PFSK-1 (cell line): ENCODE data around the gene LRGUK.

Experiments
- SIN3A ChIP-seq: IDR thresholded peaks from 2 replicates; pipeline ENCODE4 v1.6.1; 2012; ENCODE audit warnings: mild to moderate bottlenecking, low read length, moderate library complexity, borderline replicate concordance; ENCODE audit not compliant: insufficient read depth
- TF ChIP-seq, protein P1 (sequence below), 2 experiments: IDR thresholded peaks; 2 replicates each; pipeline versions ENCODE4 v1.6.1 to v1.8.0; 2011 to 2012; ENCODE audit warnings: low read depth in 2 of 2, low read length in 2 of 2, control low read depth in 1 of 2, inconsistent platforms in 1 of 2, mild to moderate bottlenecking in 1 of 2, moderate library complexity in 1 of 2; ENCODE audit not compliant: insufficient read depth in 1 of 2

- TF ChIP-seq, protein P1, sequence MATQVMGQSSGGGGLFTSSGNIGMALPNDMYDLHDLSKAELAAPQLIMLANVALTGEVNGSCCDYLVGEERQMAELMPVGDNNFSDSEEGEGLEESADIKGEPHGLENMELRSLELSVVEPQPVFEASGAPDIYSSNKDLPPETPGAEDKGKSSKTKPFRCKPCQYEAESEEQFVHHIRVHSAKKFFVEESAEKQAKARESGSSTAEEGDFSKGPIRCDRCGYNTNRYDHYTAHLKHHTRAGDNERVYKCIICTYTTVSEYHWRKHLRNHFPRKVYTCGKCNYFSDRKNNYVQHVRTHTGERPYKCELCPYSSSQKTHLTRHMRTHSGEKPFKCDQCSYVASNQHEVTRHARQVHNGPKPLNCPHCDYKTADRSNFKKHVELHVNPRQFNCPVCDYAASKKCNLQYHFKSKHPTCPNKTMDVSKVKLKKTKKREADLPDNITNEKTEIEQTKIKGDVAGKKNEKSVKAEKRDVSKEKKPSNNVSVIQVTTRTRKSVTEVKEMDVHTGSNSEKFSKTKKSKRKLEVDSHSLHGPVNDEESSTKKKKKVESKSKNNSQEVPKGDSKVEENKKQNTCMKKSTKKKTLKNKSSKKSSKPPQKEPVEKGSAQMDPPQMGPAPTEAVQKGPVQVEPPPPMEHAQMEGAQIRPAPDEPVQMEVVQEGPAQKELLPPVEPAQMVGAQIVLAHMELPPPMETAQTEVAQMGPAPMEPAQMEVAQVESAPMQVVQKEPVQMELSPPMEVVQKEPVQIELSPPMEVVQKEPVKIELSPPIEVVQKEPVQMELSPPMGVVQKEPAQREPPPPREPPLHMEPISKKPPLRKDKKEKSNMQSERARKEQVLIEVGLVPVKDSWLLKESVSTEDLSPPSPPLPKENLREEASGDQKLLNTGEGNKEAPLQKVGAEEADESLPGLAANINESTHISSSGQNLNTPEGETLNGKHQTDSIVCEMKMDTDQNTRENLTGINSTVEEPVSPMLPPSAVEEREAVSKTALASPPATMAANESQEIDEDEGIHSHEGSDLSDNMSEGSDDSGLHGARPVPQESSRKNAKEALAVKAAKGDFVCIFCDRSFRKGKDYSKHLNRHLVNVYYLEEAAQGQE (IDR thresholded peaks at IDR 0.05; ENCODE audit: insufficient read depth in 1 of 2, low read depth in 2 of 2, low read length in 2 of 2): no peak
- no peak for TF ChIP-seq SIN3A
Observed at GRCh38 chr7:134126146-134126545, 994 bp upstream of the LRGUK start.
